ENCODE data around the gene TLCD3A. TPM values are rescaled to one million over a fixed set of nuclear protein-coding genes. Genes with fewer than 3 reads are reported as not detected.
A peak's percentile ranks its signal among the peaks of the same experiment; 100 is the strongest.
"Not testable (repeated sequence)": the region's sequence is repeated elsewhere in the genome, so short reads cannot be mapped to it uniquely, and the experiment has no call there.

The TLCD3A gene
- total RNA-seq, 1 donor, result 19.5 TPM

DNA sequence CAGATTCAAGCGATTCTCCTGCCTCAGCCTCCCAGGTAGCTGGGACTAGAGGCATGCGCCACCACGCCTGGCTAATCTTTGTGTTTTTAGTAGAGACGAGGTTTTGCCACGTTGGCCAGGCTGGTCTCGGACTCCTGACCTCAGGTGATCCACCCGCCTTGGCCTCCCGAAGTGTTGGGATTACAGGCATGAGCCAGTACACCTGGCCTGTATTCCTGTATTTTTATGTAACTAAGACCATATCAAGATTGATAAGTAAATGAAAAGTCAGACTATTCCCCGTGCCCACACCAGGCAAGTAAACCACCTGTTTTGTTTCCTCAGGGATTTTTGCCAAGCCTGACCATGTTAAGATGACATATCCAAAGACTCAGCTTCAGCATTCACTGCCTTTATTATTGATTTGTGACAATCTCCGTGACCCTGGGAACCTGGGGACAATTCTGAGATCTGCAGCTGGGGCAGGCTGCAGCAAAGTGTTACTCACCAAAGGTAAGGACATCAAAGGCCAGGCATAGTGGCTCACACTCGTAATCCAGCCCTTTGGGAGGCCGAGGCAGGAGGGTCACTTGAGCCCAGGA, 55.3 kb downstream of the TLCD3A start:
- no peak overlapping the region for H3K4me3 ChIP-seq (ENCODE audit: insufficient read depth, low read length)
- no peak for DNase-seq (ENCODE audit: insufficient read length, low spot score, missing footprints)
- peaks cover 14% of the 10 kb centered on the region for H3K4me1 ChIP-seq (ENCODE audit: insufficient read depth, low read length)
- H3K79me2 ChIP-seq (ENCODE audit: insufficient read depth, low read length), result peaks cover 34% of the 10 kb centered on the region
- no peaks in the 10 kb centered on the region for H3K9me3 ChIP-seq (ENCODE audit: low read depth, low read length)
- H3K4me2 ChIP-seq (ENCODE audit: insufficient read depth, low read length), result no peak overlapping the region
- H3K27me3 ChIP-seq (ENCODE audit: insufficient read depth, low read length), result no peaks in the 10 kb centered on the region
- no peak for TF ChIP-seq CTCF (IDR thresholded peaks at IDR 0.05; ENCODE audit: extremely low read depth, low read depth, low read length)
- no peak overlapping the region for H3K27ac ChIP-seq (ENCODE audit: low read depth, low read length)
- H3K36me3 ChIP-seq (ENCODE audit: insufficient read depth, low read length), result peaks cover 39% of the 10 kb centered on the region
- H2AFZ ChIP-seq (ENCODE audit: low read length), result no peak overlapping the region
- H4K20me1 ChIP-seq (ENCODE audit: insufficient read depth, low read length), result peaks cover 12% of the 10 kb centered on the region

GRCh38 chr17:788551-788950, 56.2 kb downstream of the TLCD3A start:
- peaks cover 9% of the 10 kb centered on the region for H3K4me1 ChIP-seq (ENCODE audit: insufficient read depth, low read length)
- no peak overlapping the region for H3K4me3 ChIP-seq (ENCODE audit: insufficient read depth, low read length)
- H2AFZ ChIP-seq (ENCODE audit: low read length), result no peak overlapping the region

DNA sequence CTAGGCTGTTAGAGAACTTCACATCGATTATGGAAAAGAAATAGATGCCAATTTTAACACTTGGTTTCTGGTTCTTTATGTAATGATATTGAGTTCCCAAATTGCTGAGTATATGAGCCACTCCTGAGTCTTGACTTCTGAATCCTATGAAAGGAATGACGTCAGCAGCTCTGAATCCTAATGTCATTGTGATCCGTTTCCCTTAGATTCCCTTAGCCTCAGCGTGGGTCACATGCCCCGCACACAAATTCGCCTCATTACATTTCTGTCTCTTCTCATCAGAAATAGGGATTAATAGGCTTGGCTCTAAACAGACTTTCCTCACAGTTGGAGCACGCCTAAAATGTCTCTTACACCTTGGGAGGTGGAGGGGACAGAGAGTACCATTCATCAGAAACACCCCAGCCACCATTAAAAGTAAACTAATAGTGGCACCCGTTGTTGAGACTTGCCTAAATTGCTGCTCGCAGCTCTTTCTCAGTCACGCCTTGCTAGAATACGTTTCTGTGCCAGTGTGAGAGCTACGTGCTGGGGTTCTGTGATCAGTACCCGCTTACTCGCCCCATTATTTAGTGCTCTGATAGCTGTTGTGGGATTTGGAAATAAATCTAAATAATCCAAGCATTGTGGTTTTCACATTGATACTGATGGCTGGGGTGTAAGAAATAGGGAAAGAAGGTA, 56.9 kb downstream of the TLCD3A start:
- no peaks in the 10 kb centered on the region for H3K9me3 ChIP-seq (ENCODE audit: low read depth, low read length)
- H2AFZ ChIP-seq (ENCODE audit: low read length), result no peak overlapping the region
- no peaks in the 10 kb centered on the region for H3K27me3 ChIP-seq (ENCODE audit: insufficient read depth, low read length)
- no peak overlapping the region for H3K27ac ChIP-seq (ENCODE audit: low read depth, low read length)
- peaks cover 9% of the 10 kb centered on the region for H4K20me1 ChIP-seq (ENCODE audit: insufficient read depth, low read length)
- H3K79me2 ChIP-seq (ENCODE audit: insufficient read depth, low read length), result peaks cover 19% of the 10 kb centered on the region
- H3K4me3 ChIP-seq (ENCODE audit: insufficient read depth, low read length), result no peak overlapping the region
- no peak for DNase-seq (ENCODE audit: insufficient read length, low spot score, missing footprints)
- H3K4me2 ChIP-seq (ENCODE audit: insufficient read depth, low read length), result no peak overlapping the region
- peaks cover 4% of the 10 kb centered on the region for H3K4me1 ChIP-seq (ENCODE audit: insufficient read depth, low read length)
- no peak for TF ChIP-seq CTCF (IDR thresholded peaks at IDR 0.05; ENCODE audit: extremely low read depth, low read depth, low read length)
- H3K36me3 ChIP-seq (ENCODE audit: insufficient read depth, low read length), result peaks cover 36% of the 10 kb centered on the region

More at GRCh38 chr17:788551-788950, 56.2 kb downstream of the TLCD3A start:
- H3K36me3 ChIP-seq (ENCODE audit: insufficient read depth, low read length), result peaks cover 40% of the 10 kb centered on the region
- H3K27me3 ChIP-seq (ENCODE audit: insufficient read depth, low read length), result no peaks in the 10 kb centered on the region
- H3K79me2 ChIP-seq (ENCODE audit: insufficient read depth, low read length), result peaks cover 26% of the 10 kb centered on the region
- H4K20me1 ChIP-seq (ENCODE audit: insufficient read depth, low read length), result peaks cover 11% of the 10 kb centered on the region
- no peak overlapping the region for H3K27ac ChIP-seq (ENCODE audit: low read depth, low read length)
- H3K4me2 ChIP-seq (ENCODE audit: insufficient read depth, low read length), result no peak overlapping the region
- no peaks in the 10 kb centered on the region for H3K9me3 ChIP-seq (ENCODE audit: low read depth, low read length)
- DNase-seq (ENCODE audit: insufficient read length, low spot score, missing footprints), result no peak
- no peak for TF ChIP-seq CTCF (IDR thresholded peaks at IDR 0.05; ENCODE audit: extremely low read depth, low read depth, low read length)

DNA sequence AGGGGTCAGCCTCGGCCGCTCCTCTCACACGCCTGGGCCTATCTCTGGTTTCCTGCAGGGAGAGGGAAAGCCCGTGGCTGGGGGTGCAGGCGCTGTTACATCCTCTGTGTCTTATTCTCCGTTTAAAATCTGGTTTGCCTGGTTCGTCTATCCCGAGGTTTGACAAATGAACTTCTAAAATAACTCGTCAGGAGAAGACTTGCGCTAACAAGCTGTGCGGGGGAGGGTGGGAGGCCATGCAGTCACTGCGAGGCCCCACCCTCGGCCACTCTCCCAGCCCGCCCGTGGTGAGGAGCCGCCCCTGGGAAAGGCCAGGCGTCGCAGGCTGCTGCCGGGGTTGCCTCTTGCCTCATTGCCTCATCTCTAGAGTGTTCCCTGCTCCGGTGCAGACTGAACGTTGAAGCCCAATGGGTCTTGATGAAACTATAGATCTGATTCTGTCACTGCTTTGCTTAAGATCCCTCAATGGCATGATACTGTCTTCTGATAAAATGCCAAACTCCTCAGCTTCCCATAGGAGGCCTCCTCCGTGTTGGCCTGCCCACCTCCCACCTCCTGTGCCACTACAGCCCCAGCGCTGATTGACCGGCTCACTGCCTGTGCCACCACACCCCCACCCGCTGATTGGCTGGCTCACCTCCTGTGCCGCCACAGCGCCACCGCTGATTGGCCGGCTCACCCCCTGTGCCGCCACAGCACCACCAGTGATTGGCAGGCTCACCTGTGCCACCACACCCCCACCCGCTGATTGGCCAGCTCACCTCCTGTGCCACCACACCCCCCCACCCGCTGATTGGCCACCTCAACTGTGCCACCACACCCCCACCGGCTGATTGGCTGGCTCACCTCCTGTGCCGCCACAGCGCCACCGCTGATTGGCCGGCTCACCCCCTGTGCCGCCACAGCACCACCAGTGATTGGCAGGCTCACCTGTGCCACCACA, 57.8 kb downstream of the TLCD3A start:
- not testable (repeated sequence) for H3K27me3 ChIP-seq (ENCODE audit: insufficient read depth, low read length); H3K27ac ChIP-seq (ENCODE audit: low read depth, low read length); H4K20me1 ChIP-seq (ENCODE audit: insufficient read depth, low read length); H3K9me3 ChIP-seq (ENCODE audit: low read depth, low read length); H3K4me1 ChIP-seq (ENCODE audit: insufficient read depth, low read length); H3K4me2 ChIP-seq (ENCODE audit: insufficient read depth, low read length); H2AFZ ChIP-seq (ENCODE audit: low read length); H3K4me3 ChIP-seq (ENCODE audit: insufficient read depth, low read length)
- DNase-seq (ENCODE audit: insufficient read length, low spot score, missing footprints), result peak; percentile 77
- H3K36me3 ChIP-seq (ENCODE audit: insufficient read depth, low read length), result peaks cover 36% of the 10 kb centered on the region
- H3K79me2 ChIP-seq (ENCODE audit: insufficient read depth, low read length), result peaks cover 11% of the 10 kb centered on the region

DNA sequence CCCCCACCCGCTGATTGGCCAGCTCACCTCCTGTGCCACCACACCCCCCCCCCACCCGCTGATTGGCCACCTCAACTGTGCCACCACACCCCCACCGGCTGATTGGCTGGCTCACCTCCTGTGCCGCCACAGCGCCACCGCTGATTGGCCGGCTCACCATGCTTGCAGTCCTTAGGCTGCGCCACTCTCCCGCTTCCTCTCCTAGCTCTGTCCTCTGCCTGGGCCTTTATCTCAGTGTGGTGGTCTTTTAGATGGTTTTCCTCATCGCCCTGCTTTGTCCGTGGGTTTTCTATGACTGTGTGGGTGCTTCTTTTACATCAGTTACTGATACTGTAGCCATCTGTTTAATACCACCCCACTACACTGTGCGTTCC, 58.5 kb downstream of the TLCD3A start:
- peaks cover 36% of the 10 kb centered on the region for H3K36me3 ChIP-seq (ENCODE audit: insufficient read depth, low read length)

More for the DNA sequence above, 58.5 kb downstream of the TLCD3A start:
- H3K27me3 ChIP-seq (ENCODE audit: insufficient read depth, low read length); H3K4me3 ChIP-seq (ENCODE audit: insufficient read depth, low read length); H3K79me2 ChIP-seq (ENCODE audit: insufficient read depth, low read length); H3K4me2 ChIP-seq (ENCODE audit: insufficient read depth, low read length); H3K27ac ChIP-seq (ENCODE audit: low read depth, low read length); DNase-seq (ENCODE audit: insufficient read length, low spot score, missing footprints); H3K9me3 ChIP-seq (ENCODE audit: low read depth, low read length); H3K4me1 ChIP-seq (ENCODE audit: insufficient read depth, low read length); H4K20me1 ChIP-seq (ENCODE audit: insufficient read depth, low read length); H2AFZ ChIP-seq (ENCODE audit: low read length): not testable (repeated sequence)
